Endometrium (tissue), 2 donors: ENCODE data around the gene WDR74.
"Not testable (repeated sequence)": the region's sequence is repeated elsewhere in the genome, so short reads cannot be mapped to it uniquely, and the experiment has no call there.

Experiments
- FAIRE-seq: peaks from 2 replicates; lab custom pipeline; 2012; peaks lifted over from hg19 to GRCh38; lab: Jason Lieb, UNC
- donor health status: control.
- donor health status: control.

WDR74 gene

GRCh38 chr11:62840721-62841360, 1.5 kb upstream of the WDR74 start:
- not testable (repeated sequence) for FAIRE-seq

- no peak for FAIRE-seq
Measured at GRCh38 chr11:62835336-62835735, 4.1 kb downstream of the WDR74 start.

GRCh38 chr11:62832336-62833234, 6.8 kb downstream of the WDR74 start, which contains the start of gene TEX54:
Gene TEX54, minus strand, starts transcription at chr11:62832841.
- no peak for FAIRE-seq

GRCh38 chr11:62831520-62832335, 7.7 kb downstream of the WDR74 start, which contains the start of gene STX5:
Gene STX5, minus strand, starts transcription at chr11:62832051. Its CDS starts 808 bp downstream, at chr11:62831243.
- peak; percentile 91 for FAIRE-seq

- FAIRE-seq, result no peak
Measured at GRCh38 chr11:62830904-62831519, 8.4 kb downstream of the WDR74 start.

- FAIRE-seq, result not testable (repeated sequence)
Measured at GRCh38 chr11:62828130-62828529, 11.3 kb downstream of the WDR74 start.

- no peak for FAIRE-seq
Measured at GRCh38 chr11:62823677-62824076, 15.7 kb downstream of the WDR74 start.

GRCh38 chr11:62817129-62817528, 22.3 kb downstream of the WDR74 start:
- no peak for FAIRE-seq

GRCh38 chr11:62816557-62816956, 22.8 kb downstream of the WDR74 start:
- FAIRE-seq, result no peak

- FAIRE-seq, result no peak
Measured at GRCh38 chr11:62811659-62812058, 27.7 kb downstream of the WDR74 start.

- FAIRE-seq, result no peak
Measured at GRCh38 chr11:62810748-62811147, 28.6 kb downstream of the WDR74 start.

GRCh38 chr11:62806611-62807121, 32.7 kb downstream of the WDR74 start:
- FAIRE-seq, result no peak

- FAIRE-seq, result no peak
Measured at GRCh38 chr11:62805961-62806441, 33.4 kb downstream of the WDR74 start.

GRCh38 chr11:62805076-62805892, 34.1 kb downstream of the WDR74 start, which contains the start of gene NXF1:
Gene NXF1, minus strand, starts transcription at chr11:62805440. Its CDS starts 84 bp downstream, at chr11:62805356.
- FAIRE-seq, result no peak

- no peak for FAIRE-seq
Measured at GRCh38 chr11:62804310-62805075, 34.9 kb downstream of the WDR74 start.

- FAIRE-seq, result no peak
Measured at GRCh38 chr11:62801071-62801470, 38.3 kb downstream of the WDR74 start.

- no peak for FAIRE-seq
Measured at GRCh38 chr11:62799486-62799885, 39.9 kb downstream of the WDR74 start.

GRCh38 chr11:62796281-62796680, 43.1 kb downstream of the WDR74 start:
- no peak for FAIRE-seq

- no peak for FAIRE-seq
Measured at GRCh38 chr11:62794201-62794775, 45.1 kb downstream of the WDR74 start.
